Adrenal gland (tissue), 5 donors: ENCODE data around the gene MIPOL1.

ENCODE experiments used
- CTCF ChIP-seq, 6 experiments: fragments of 450-650 bp in 4 of 6; fragments of 200-600 bp in 2 of 6; sonication (generic) in 1 of 6; IDR thresholded peaks; 1 replicate in 5 of 6; 2 replicates in 1 of 6; pipeline versions ENCODE4 v1.5.1 to v1.8.0; 2016 to 2021; ENCODE audit warnings: antibody characterized with exemption in 6 of 6, mild to moderate bottlenecking in 2 of 6, moderate library complexity in 1 of 6
- POLR2A ChIP-seq, 2 donors: fragments of 450-650 bp; IDR thresholded peaks; one replicate each; pipeline ENCODE4 v1.6.1; 2017; ENCODE audit warnings: antibody characterized with exemption in 2 of 2, mild to moderate bottlenecking in 2 of 2, moderate library complexity in 1 of 2
- donor health status: DM: no; HTN: no; CAD: no.

DNA sequence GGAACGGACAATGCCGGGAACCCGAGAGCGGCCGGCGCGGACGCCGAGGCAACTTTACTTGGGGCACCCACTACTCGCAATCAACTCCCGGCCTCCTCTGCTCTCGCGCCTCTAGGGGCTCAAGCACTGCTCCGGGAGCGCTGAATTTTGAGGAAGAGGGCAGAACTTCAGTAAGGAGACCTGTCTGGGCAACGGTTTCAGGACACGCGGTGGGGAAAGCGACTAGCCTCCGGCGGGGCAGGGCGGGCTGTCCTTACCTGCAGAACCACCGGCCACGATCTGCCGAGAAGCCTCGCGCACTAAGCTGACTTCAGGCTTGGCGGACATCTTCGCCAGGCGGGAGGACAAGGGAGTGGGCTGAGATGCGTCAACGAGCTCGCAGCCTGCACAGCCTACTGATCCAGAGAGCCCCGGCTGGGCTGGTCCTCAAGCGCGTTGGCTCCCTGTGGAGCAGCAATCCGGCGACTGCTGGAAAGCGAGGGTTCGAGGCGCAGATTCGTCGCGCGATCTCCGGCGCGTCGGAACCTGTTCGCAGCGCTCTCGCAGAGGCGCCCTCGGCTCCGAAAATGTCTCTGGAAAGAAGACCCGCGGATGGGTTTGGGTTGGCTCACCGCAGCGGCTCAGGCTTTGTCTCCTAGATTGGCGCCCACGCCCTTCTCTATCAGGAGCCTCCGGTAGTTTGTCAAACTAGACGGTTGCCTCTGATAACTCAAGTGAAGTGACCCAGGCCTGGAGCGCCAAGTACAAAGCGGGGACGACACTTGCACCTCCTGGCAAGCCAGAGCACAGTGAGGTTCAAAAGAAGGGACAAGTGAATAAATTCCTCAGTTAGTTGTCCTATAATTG lies 25.5 kb upstream of the MIPOL1 start, which contains the start of gene SLC25A21:
- TF ChIP-seq CTCF (IDR thresholded peaks at IDR 0.05) (peak in 1 of 6 experiments; percentile 25), POLR2A (IDR thresholded peaks at IDR 0.05) (peak in 1 of 2 donors; percentile 51)
